Natural killer cell treated with Interleukin-12 subunit alpha and Interleukin-12 subunit beta and Interleukin-15 and Interleukin-18, amount 100 ng/mL, for 72 hours (primary cell): ENCODE data around the gene ABLIM1. TPM values are rescaled to one million over a fixed set of nuclear protein-coding genes. Genes with fewer than 3 reads are reported as not detected.

ENCODE experiments used
- ATAC-seq, 2 donors: fragments of 150-1000 bp; cut with Tn5 transposase in 1 of 2; sonication (Bioruptor Pico), chemical (Tn5 transposase) in 1 of 2; 2 replicates each; pipeline ENCODE4 v1.10.0; 2021
- DNase-seq: peaks from one replicate; pipeline ENCODE4 v3.0.0; 2022; ENCODE audit warnings: low spot score
- H3K27ac Mint-ChIP-seq, 2 donors: 1 replicate in 1 of 2; 2 replicates in 1 of 2; pipeline ENCODE4 v1.8.0; 2022; ENCODE audit warnings: mixed read lengths in 2 of 2, mild to moderate bottlenecking in 1 of 2, moderate library complexity in 1 of 2
- H3K27me3 Mint-ChIP-seq, 2 donors: 1 replicate in 1 of 2; 2 replicates in 1 of 2; pipeline ENCODE4 v1.8.0; 2022; ENCODE audit warnings: mixed read lengths in 2 of 2
- H3K36me3 Mint-ChIP-seq: one replicate; pipeline ENCODE4 v1.8.0; 2022; ENCODE audit warnings: mixed read lengths
- H3K4me1 Mint-ChIP-seq, 2 donors: 1 replicate in 1 of 2; 2 replicates in 1 of 2; pipeline ENCODE4 v1.8.0; 2022; ENCODE audit warnings: low read depth in 2 of 2, mixed read lengths in 2 of 2, mild to moderate bottlenecking in 1 of 2
- H3K4me3 Mint-ChIP-seq: one replicate; pipeline ENCODE4 v1.8.0; 2022; ENCODE audit warnings: mixed read lengths
- H3K9me3 Mint-ChIP-seq: 2 replicates; pipeline ENCODE4 v1.8.0; 2022; ENCODE audit warnings: mixed read lengths
- total RNA-seq, 2 donors: library from RNA; stranded (reverse); gene quantifications; one replicate each; pipeline ENCODE4 v1.2.3, GENCODE V29; 2022

Gene ABLIM1
- total RNA-seq, 2 donors from 2014 or later, result 7.9 to 11.0 TPM

DNA sequence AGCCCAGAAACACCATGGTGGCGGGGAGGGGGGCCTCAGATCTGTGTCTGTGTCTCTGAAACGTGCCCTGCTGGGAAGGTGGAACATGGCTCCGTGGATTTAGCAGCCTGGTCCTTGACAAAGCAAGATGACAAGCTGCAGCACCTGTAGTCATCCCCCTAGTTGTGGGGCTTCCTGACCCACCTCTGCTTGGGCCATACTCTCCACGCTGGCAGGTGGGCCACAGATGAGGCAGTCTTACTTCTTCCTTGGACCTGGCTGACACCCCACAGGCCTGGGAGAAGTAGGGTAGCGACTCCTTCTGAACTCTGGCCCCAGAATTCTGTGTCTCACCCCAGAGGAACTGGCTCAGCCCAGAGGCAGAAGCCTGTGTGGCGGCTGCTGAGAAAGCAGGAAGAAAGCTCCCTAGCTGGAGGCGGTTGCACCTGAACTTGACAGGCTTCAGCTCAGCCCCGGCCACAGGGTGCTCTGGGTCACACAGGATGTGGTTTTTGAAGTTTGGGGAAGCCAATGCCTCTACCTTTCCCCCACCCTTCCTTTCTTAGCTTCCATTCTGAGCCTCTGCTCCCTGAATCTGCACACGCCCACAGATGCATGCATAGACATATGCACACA lies 113.9 kb downstream of the ABLIM1 start:
- Mint-ChIP-seq H3K27ac (peak overlapping the region; percentile 49 to 70), H3K9me3 (no peaks in the 10 kb centered on the region), H3K4me3 (peak overlapping the region; percentile 53), H3K4me1 (peaks cover 55 to 68% of the 10 kb centered on the region in 2 donors), H3K27me3 (no peaks in the 10 kb centered on the region), H3K36me3 (no peaks in the 10 kb centered on the region)
- DNase-seq (peak; percentile 76), ATAC-seq (peak; percentile 71 to 79)

DNA sequence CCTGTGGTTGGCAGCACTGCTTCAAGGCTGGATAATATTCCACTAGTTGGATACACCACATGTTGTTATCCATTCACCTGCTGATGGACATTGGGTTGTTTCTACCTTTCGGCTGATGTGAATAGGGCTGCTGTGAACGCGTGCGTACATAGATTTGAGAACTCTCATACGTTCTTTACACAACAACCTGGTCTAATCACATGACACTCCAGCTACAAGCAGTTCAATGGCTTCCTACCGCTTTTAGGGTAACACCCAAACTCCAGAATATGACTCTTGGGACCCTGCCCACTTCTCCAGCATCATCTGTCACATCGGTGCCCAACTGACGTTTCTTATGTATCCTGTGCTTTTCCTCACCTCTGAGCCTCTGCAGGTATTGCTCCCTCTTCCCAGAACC lies 114.6 kb downstream of the ABLIM1 start:
- H3K4me1 Mint-ChIP-seq, result peaks cover 53 to 72% of the 10 kb centered on the region in 2 donors
- H3K27me3 Mint-ChIP-seq, result no peaks in the 10 kb centered on the region
- peak overlapping the region; percentile 53 for H3K4me3 Mint-ChIP-seq
- no peaks in the 10 kb centered on the region for H3K9me3 Mint-ChIP-seq
- H3K36me3 Mint-ChIP-seq, result no peaks in the 10 kb centered on the region
- DNase-seq, result no peak
- no peak for ATAC-seq
- H3K27ac Mint-ChIP-seq, result peak overlapping the region; percentile 49 to 70

DNA sequence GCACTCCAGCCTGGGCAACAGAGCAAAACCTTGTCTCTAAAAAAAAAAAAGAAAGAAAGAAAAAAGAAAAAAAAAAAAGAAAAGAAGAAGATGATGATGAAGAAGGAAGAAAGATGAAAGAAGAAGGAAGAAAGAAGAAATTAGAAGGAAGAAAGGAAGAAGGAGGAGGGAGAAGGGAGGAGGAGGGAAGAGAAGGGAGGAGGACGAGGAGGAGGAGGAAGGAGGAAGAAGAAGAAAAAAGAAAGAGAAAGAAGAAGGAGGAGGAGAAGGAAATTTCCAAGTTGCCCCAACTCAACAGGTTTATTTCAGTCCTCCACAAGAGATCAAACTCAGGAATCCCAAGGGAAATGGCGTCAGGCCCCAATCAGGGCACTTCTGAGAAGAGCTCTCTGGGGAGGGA lies 115.7 kb downstream of the ABLIM1 start:
- Mint-ChIP-seq H3K4me3 (peak overlapping the region; percentile 58), H3K9me3 (no peaks in the 10 kb centered on the region), H3K4me1 (peaks cover 50 to 70% of the 10 kb centered on the region in 2 donors), H3K27ac (peak overlapping the region; percentile 61 to 78), H3K36me3 (no peaks in the 10 kb centered on the region), H3K27me3 (no peaks in the 10 kb centered on the region)
- ATAC-seq (no peak), DNase-seq (no peak)

DNA sequence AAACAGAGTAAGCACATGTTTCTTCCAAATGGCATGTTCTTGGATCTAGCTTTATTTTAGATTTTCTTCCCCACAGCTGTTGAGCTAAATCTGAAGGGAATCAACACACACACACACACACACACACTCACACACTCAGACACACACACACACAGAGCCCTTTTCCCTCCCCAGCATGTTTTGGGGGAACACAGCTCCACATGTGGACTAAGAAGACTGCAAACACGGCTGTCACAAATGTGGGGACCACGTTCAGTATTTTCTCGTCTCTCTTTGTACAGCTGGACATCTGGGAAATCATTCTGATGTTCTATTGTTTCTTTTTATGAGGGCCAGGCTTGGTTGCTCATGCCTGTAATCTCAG lies 116.3 kb downstream of the ABLIM1 start:
- Mint-ChIP-seq H3K4me3 (peak overlapping the region; percentile 58), H3K27ac (peak overlapping the region; percentile 61 to 78), H3K4me1 (peaks cover 45 to 67% of the 10 kb centered on the region in 2 donors), H3K36me3 (no peaks in the 10 kb centered on the region), H3K27me3 (no peaks in the 10 kb centered on the region), H3K9me3 (no peaks in the 10 kb centered on the region)
- DNase-seq (no peak), ATAC-seq (no peak)

DNA sequence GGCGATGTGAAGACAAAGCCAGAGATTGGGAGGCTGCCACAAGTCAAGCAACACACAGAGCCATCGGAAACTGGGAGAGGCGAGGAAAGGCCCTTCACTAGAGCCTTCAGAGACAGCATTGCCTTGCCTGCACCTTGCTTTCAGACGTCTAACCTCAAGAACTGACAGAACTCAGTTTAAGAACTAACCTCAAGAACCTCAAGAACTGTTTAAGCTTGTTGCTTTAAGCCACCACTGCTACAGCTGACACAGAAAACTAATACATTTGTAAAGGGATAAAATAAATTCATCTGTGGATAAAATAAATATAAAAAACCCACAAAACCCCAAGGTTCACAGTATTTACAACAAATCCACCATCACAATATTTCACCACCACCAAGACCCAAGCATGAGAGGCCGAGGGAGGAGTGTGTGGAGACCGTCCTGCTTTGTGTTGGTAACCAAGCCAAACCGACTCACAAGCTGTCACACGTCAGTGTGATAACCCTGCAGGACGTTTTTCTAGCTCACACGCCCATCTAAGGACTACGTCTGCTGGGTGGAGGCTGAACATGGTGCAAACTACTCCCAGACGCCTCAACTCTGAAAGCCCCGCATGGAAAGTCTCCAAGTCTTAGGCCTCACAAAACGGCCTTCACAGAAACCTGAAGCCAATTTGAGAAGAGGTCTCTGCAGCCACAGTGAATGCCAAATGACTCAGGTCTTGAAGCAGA lies 116.8 kb downstream of the ABLIM1 start:
- Mint-ChIP-seq H3K27ac (peak overlapping the region; percentile 61 to 78), H3K27me3 (no peaks in the 10 kb centered on the region), H3K36me3 (no peaks in the 10 kb centered on the region), H3K4me3 (peak overlapping the region; percentile 58), H3K4me1 (peaks cover 45 to 67% of the 10 kb centered on the region in 2 donors), H3K9me3 (no peaks in the 10 kb centered on the region)
- no peak for DNase-seq
- ATAC-seq, result peak; percentile 86 to 97

DNA sequence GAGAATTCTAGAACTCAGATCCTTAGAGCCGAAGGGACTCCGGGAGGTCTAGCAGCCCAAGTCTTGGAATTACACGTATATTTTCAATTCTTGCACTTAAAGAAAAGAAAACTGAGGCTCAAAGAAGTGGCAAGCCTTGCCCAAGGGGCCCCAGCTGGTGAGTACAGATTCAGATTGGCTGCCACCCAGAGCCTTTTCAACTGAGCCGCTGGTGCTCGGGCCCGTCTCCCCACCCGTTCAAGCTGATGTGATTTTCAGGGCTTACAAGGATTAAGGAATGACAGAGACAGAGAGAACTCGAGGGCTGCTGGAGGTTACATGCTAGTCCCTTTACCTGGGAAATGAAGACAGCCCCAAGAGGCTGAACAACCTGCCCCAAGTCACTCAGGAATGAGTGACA lies 117.8 kb downstream of the ABLIM1 start:
- H3K27ac Mint-ChIP-seq, result peak overlapping the region in 1 of 2 donors; percentile 61
- no peaks in the 10 kb centered on the region for H3K27me3 Mint-ChIP-seq
- H3K9me3 Mint-ChIP-seq, result no peaks in the 10 kb centered on the region
- ATAC-seq, result no peak
- no peak for DNase-seq
- H3K36me3 Mint-ChIP-seq, result no peaks in the 10 kb centered on the region
- peaks cover 44 to 66% of the 10 kb centered on the region in 2 donors for H3K4me1 Mint-ChIP-seq
- peak overlapping the region; percentile 58 for H3K4me3 Mint-ChIP-seq

DNA sequence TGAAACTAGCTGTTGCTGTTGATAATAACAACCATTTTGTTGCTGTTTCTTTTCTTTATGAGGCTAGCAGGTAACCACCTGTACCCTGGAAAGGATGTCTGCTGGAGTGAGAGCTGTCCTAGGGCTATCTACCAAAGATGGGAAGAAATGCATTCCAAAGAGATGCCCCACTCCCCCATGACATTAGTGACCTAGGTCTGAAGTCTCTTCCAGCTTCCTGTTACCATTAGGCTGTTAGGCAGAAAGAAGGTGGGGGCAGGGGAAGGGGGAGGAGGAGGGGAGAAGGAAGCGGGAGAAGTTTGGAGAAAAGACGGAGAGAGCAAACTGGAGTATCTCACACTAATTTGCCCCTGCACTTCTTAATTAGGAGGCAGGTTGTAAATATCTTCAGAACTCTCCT lies 118.5 kb downstream of the ABLIM1 start:
- Mint-ChIP-seq H3K27me3 (no peaks in the 10 kb centered on the region), H3K9me3 (no peaks in the 10 kb centered on the region), H3K27ac (peak overlapping the region in 1 of 2 donors; percentile 61), H3K4me3 (peak overlapping the region; percentile 10), H3K36me3 (no peaks in the 10 kb centered on the region), H3K4me1 (peaks cover 37 to 59% of the 10 kb centered on the region in 2 donors)
- DNase-seq, result no peak
- no peak for ATAC-seq

DNA sequence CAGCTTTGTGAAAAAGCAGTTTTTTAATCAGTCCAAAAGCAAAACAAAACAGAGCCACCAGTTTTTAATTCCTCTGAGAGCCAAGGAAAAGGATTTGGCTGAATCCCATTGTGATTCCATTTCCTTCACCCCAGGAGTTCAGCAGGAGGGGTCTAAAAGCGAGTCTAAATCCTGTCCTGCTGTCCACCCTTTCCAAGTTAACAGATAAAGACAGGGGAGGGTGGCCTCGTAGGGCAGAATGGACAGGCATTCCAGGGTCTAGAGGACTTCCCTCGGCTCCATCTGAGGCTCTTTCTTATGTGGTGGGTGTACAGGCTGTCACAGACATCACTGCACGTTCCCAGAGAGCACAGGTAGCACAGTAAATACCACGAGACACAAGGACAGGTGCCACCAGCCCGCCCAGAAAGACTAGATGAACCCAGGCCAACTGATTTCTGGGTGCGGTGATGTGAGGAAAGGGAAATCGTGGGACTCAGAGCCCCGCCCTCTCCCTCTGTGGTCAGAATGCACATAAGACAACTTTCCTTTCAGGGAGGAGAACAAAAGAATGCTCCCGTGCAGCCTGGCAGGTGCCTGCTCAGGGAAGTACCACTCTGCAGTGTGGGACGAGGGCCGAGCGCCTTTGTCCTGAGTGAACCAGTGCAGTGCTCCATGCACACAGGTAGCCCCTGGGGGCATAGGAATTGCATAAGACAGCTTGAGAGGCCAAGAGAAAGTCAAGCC lies 119.7 kb downstream of the ABLIM1 start:
- DNase-seq (no peak), ATAC-seq (no peak)
- peaks cover 25 to 47% of the 10 kb centered on the region in 2 donors for H3K4me1 Mint-ChIP-seq
- H3K9me3 Mint-ChIP-seq, result no peaks in the 10 kb centered on the region
- no peaks in the 10 kb centered on the region for H3K36me3 Mint-ChIP-seq
- peak overlapping the region in 1 of 2 donors; percentile 37 for H3K27ac Mint-ChIP-seq
- no peaks in the 10 kb centered on the region for H3K27me3 Mint-ChIP-seq
- H3K4me3 Mint-ChIP-seq, result peak overlapping the region; percentile 8

DNA sequence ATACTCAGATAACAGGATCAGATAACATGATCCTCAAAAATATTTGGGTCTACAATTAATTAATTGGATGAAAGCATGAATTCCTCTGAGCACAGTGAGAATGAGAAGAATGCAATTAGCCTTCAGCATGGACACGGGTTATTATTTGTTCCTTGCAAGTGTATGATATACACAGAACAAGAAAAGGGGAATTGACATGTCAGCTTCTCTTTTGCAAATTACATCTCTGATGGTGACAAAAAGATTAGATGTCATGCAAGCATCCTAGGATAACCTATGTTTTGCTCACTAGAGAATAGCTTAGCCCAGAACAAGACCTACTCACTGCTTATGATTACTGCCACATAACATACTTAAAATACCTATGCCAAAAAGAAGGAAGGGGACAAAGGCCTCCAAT lies 120.3 kb downstream of the ABLIM1 start:
- no peak for DNase-seq
- peak overlapping the region in 1 of 2 donors; percentile 37 for H3K27ac Mint-ChIP-seq
- H3K36me3 Mint-ChIP-seq, result no peaks in the 10 kb centered on the region
- H3K9me3 Mint-ChIP-seq, result no peaks in the 10 kb centered on the region
- H3K4me1 Mint-ChIP-seq, result peaks cover 24 to 45% of the 10 kb centered on the region in 2 donors
- ATAC-seq, result no peak
- no peak overlapping the region for H3K4me3 Mint-ChIP-seq
- no peaks in the 10 kb centered on the region for H3K27me3 Mint-ChIP-seq

DNA sequence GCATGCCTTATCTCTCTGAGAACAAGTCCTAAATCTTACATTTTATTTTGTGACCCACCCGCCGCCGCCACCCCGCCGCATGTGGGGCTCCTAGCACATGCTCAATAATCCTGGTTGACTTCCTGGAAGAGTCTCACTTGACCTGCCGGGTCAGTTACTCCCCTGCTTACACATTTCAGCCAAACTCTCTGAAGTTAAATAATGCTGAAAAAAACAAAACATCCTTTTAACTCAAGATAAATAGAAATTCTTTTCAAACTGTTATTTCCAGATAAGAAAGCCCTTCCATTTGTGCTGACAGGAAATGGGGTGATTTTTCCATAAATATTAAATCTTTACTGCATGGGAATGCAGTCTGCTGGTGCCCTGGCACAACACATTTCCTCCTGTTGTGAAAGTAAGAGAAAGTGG lies 123.5 kb downstream of the ABLIM1 start:
- no peak overlapping the region for H3K4me3 Mint-ChIP-seq
- peaks cover 3 to 19% of the 10 kb centered on the region in 2 donors for H3K4me1 Mint-ChIP-seq
- no peaks in the 10 kb centered on the region for H3K27me3 Mint-ChIP-seq
- no peak overlapping the region for H3K27ac Mint-ChIP-seq
- ATAC-seq (no peak), DNase-seq (no peak)
- H3K36me3 Mint-ChIP-seq, result no peaks in the 10 kb centered on the region
- no peaks in the 10 kb centered on the region for H3K9me3 Mint-ChIP-seq

DNA sequence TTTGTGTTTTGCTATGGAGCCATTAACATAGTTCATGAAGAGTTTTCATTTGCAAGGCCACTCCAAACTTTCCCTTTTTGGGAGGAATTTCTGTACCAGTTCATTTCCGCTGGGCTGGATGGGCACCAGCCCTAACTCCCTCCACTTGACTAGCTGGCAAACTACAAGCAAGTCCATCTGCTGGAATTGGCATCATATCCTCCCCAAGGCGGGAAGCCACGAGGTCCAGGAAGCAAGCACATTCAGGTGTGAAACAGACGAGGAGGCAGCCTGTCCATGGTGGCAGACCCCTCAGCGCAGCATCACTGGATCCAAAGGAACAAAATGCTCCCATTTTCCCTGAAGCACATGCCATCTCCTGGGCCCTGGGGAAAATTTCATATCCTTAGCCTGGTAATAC lies 125.8 kb downstream of the ABLIM1 start:
- no peaks in the 10 kb centered on the region for H3K27me3 Mint-ChIP-seq
- H3K36me3 Mint-ChIP-seq, result no peaks in the 10 kb centered on the region
- no peak for DNase-seq
- peaks cover 2 to 4% of the 10 kb centered on the region in 2 donors for H3K4me1 Mint-ChIP-seq
- H3K27ac Mint-ChIP-seq, result no peak overlapping the region
- no peak for ATAC-seq
- no peak overlapping the region for H3K4me3 Mint-ChIP-seq
- no peaks in the 10 kb centered on the region for H3K9me3 Mint-ChIP-seq

DNA sequence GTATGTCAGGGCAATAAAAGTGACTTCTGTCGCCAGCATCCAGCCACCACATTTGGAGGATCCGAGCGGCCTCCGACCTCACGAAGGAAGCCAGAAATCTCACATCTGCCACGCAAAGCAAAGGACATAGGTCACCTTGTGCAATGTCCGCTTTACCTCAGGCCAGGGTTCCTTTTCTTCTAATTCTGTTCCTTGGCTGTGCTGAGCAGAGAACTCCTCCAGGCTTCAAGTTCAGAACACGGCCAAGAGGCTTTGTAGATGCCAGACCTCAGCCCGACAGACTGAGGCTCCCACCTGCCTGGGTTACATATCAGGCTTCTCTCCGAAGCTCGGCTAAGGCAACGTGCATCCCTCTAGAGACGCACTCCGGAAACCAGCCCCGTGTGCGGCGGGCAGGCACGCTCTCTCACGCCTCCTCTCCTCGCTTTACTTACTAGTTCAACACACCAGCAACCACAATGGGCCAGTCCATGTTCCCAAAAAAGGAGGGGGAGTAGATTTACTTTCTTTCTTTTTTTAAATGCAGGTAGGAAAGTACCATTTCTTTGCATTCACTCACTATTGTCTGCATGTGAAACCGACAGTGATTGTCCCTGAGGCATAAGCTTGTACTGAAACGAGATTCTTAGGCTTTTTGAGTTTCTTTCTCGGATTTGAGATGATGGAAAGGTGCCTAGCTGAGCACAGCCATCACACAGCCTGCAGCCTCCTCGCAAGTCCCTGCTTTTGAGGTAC lies 131.4 kb downstream of the ABLIM1 start:
- Mint-ChIP-seq H3K27ac (peak overlapping the region; percentile 85 to 90), H3K27me3 (no peaks in the 10 kb centered on the region), H3K4me1 (peaks cover 41 to 49% of the 10 kb centered on the region in 2 donors), H3K9me3 (no peaks in the 10 kb centered on the region), H3K4me3 (peak overlapping the region; percentile 92), H3K36me3 (no peaks in the 10 kb centered on the region)
- ATAC-seq (peak; percentile 96 to 97), DNase-seq (peak; percentile 83)

DNA sequence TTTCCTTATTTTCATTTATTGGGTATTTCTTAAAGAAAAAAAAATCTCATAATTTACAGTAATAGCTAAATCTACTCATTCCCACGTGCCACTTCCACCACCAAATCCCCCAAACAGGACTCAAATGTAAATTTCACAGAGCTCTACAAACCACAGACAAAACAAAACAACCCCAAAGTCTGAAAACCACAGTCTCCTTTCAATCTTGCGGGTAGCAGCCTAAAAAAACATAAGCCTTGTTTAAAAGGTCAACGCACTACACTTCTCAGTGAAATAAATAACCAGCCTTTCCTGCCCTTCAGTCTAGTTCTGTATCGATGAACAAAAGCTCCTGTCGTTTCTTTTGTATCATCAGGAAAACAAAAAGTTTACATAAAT lies 132.0 kb downstream of the ABLIM1 start:
- Mint-ChIP-seq H3K27me3 (no peaks in the 10 kb centered on the region), H3K27ac (peak overlapping the region; percentile 85 to 90), H3K36me3 (no peaks in the 10 kb centered on the region), H3K4me3 (peak overlapping the region; percentile 92), H3K9me3 (no peaks in the 10 kb centered on the region), H3K4me1 (peaks cover 44 to 54% of the 10 kb centered on the region in 2 donors)
- DNase-seq (no peak), ATAC-seq (peak; percentile 51 to 60)
